GM21447 (cell line): ENCODE measurements around the gene ACSF2.
A peak's percentile ranks its signal among the peaks of the same experiment; 100 is the strongest.
"Not testable (repeated sequence)": the region's sequence is repeated elsewhere in the genome, so short reads cannot be mapped to it uniquely, and the experiment has no call there.

Experiments used
- ATAC-seq: cut with Tn5 transposase; IDR thresholded peaks from one replicate; pipeline ENCODE4 v1.9.1; 2021; ENCODE audit not compliant: unreplicated experiment

Gene ACSF2

GRCh38 chr17:50406578-50406977 is 19.4 kb upstream of the ACSF2 start:
- ATAC-seq = no peak

GRCh38 chr17:50407921-50408320 is 18.1 kb upstream of the ACSF2 start:
- no peak for ATAC-seq

- no peak for ATAC-seq
Measured at GRCh38 chr17:50412188-50412732, 13.8 kb upstream of the ACSF2 start.

GRCh38 chr17:50414808-50415207 is 11.2 kb upstream of the ACSF2 start:
- no peak for ATAC-seq

GRCh38 chr17:50419577-50419976 is 6.4 kb upstream of the ACSF2 start:
- not testable (repeated sequence) for ATAC-seq

- ATAC-seq = no peak
Measured at GRCh38 chr17:50420419-50421112, 5.5 kb upstream of the ACSF2 start.

GRCh38 chr17:50421308-50422051 is 4.5 kb upstream of the ACSF2 start:
- peak; percentile 37 for ATAC-seq

GRCh38 chr17:50422738-50423137 is 3.3 kb upstream of the ACSF2 start:
- no peak for ATAC-seq

GRCh38 chr17:50423553-50424159 is 2.4 kb upstream of the ACSF2 start:
- no peak for ATAC-seq

- no peak for ATAC-seq
Measured at GRCh38 chr17:50424246-50424995, 1.6 kb upstream of the ACSF2 start.

- ATAC-seq = no peak
Measured at GRCh38 chr17:50424996-50425681, 879 bp upstream of the ACSF2 start.

GRCh38 chr17:50426472-50426782 is 409 bp downstream of the ACSF2 start:
- no peak for ATAC-seq

GRCh38 chr17:50426814-50427787 is 1.1 kb downstream of the ACSF2 start:
- ATAC-seq = peak; percentile 41

- not testable (repeated sequence) for ATAC-seq
Measured at GRCh38 chr17:50428126-50428525, 2.1 kb downstream of the ACSF2 start.

- ATAC-seq = no peak
Measured at GRCh38 chr17:50428831-50429424, 2.9 kb downstream of the ACSF2 start.

GRCh38 chr17:50429793-50430192 is 3.8 kb downstream of the ACSF2 start:
- ATAC-seq = no peak

GRCh38 chr17:50430821-50431618 is 5.0 kb downstream of the ACSF2 start:
- no peak for ATAC-seq

- no peak for ATAC-seq
Measured at GRCh38 chr17:50432125-50432762, 6.2 kb downstream of the ACSF2 start.
